Pancreas (tissue), 10 donors: ENCODE results near the gene GPC6. TPM values are rescaled to one million over a fixed set of nuclear protein-coding genes. Genes with fewer than 3 reads are reported as not detected.

Experiments used
- ATAC-seq, 4 donors: fragments of 200-7000 bp; cut with Tn5 transposase; one replicate each; pipeline versions ENCODE4 v1.8.0 to v1.9.1; 2020; ENCODE audit warnings: mild to moderate bottlenecking in 4 of 4, moderate library complexity in 4 of 4
- DNase-seq, 6 donors: peaks; one replicate each; pipeline ENCODE4 v3.0.0-alpha.2; 2020
- FAIRE-seq: peaks from 2 replicates; lab custom pipeline; 2012; peaks lifted over from hg19 to GRCh38; lab: Jason Lieb, UNC
- H3K27ac ChIP-seq, 4 donors: fragments of 200-600 bp; sonication (generic); 1 replicate in 3 of 4; 2 replicates in 1 of 4; pipeline versions ENCODE4 v1.5.0 to v1.8.0; 2020
- H3K27me3 ChIP-seq, 4 donors: fragments of 200-600 bp; one replicate each; pipeline ENCODE4 v1.8.0; 2021
- H3K36me3 ChIP-seq, 3 donors: fragments of 200-600 bp; sonication (generic) in 1 of 3; one replicate each; pipeline versions ENCODE4 v1.5.0 to v1.8.0; 2020 to 2021
- H3K4me1 ChIP-seq, 3 donors: fragments of 200-600 bp; one replicate each; pipeline ENCODE4 v1.8.0; 2021
- H3K4me3 ChIP-seq, 4 donors: fragments of 200-600 bp; sonication (generic) in 2 of 4; one replicate each; pipeline versions ENCODE4 v1.5.0 to v1.8.0; 2020 to 2021
- H3K9me3 ChIP-seq, 4 donors: fragments of 200-600 bp; one replicate each; pipeline ENCODE4 v1.8.0; 2021
- WGBS, 2 donors: extraction: QIAGEN DNeasy Blood & Tissue Kit; methylation state at CpG; one replicate each; pipeline ENCODE4 v1.1.7; 2013; 5-methylcytosine and 5-hydroxymethylcytosine counted together
- intact Hi-C, 3 donors: fragments of 100-400 bp; cut with DNase I; formaldehyde crosslinking; loops; one replicate each; pipeline versions ENCODE4 v1.11.1 to v1.14.2; 2022
- polyA plus RNA-seq, 2 donors: library from polyadenylated mRNA; stranded (reverse); fragments of 200-250 nt; gene quantifications; one replicate each; pipeline ENCODE4 v1.2.3, GENCODE V29; 2013
- total RNA-seq, 6 donors: library from RNA; stranded (reverse); fragmentation: NEBNext Ultra II Directional in 4 of 6; extraction: Animal tissue kit (Norgen Biotek cat#: 25700) in 4 of 6; gene quantifications; one replicate each; pipeline versions ENCODE4 v1.2.1 to v1.2.4, GENCODE V29; 2021 to 2023
- TF ChIP-seq, protein P1 (sequence below), 4 donors: fragments of 200-600 bp; sonication (generic) in 3 of 4; IDR thresholded peaks; one replicate each; pipeline versions ENCODE4 v1.5.0 to v1.8.0; 2021; ENCODE audit warnings: antibody characterized with exemption in 4 of 4
- donor health status: healthy with polysubstance abuse.
- donor health status: DM: no; HTN: no; CAD: no; lungs with moderate emphysema.
- donor health status: DM: no; HTN: no; CAD: no.
- donor health status: control.
- donor health status: control.
- donor health status: Bipolar disorder and iron deficiency.
- donor health status: DM: yes; HTN: yes; CAD: no.
- donor health status: DM: no; HTN: no; CAD: no.
- donor health status: DM: no; HTN: no; CAD: no.
- donor health status: DM: yes; HTN: yes; CAD: no.

Gene GPC6
- total and polyA plus RNA-seq, 8 donors, result 0.23 to 3.3 (median 1.2) TPM

DNA sequence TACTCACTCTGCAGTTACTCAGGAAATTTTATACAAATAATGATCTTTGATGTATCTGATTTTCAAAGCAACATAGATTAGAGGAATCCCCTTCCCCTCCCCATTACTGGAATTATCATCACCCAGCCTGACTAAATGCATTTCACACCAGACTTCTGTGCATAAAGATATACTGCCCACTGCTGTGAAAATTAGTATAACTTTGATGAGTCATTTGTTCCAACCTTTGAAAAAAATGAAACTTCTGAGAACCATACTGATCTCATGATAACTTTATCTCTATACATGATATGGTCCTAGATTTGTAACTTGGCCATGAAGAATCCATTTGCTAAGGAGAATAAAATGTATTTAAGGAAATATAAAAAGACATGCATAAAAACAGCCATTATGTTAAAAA lies 63.9 kb downstream of the GPC6 start:
- TF ChIP-seq, protein P1, sequence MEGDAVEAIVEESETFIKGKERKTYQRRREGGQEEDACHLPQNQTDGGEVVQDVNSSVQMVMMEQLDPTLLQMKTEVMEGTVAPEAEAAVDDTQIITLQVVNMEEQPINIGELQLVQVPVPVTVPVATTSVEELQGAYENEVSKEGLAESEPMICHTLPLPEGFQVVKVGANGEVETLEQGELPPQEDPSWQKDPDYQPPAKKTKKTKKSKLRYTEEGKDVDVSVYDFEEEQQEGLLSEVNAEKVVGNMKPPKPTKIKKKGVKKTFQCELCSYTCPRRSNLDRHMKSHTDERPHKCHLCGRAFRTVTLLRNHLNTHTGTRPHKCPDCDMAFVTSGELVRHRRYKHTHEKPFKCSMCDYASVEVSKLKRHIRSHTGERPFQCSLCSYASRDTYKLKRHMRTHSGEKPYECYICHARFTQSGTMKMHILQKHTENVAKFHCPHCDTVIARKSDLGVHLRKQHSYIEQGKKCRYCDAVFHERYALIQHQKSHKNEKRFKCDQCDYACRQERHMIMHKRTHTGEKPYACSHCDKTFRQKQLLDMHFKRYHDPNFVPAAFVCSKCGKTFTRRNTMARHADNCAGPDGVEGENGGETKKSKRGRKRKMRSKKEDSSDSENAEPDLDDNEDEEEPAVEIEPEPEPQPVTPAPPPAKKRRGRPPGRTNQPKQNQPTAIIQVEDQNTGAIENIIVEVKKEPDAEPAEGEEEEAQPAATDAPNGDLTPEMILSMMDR (IDR thresholded peaks at IDR 0.05), result no peak
- no peak overlapping the region for H3K4me3 ChIP-seq
- no peaks in the 10 kb centered on the region for H3K4me1 ChIP-seq
- intact Hi-C loops, result no loop called here
- ATAC-seq, result no peak
- H3K9me3 ChIP-seq, result no peaks in the 10 kb centered on the region
- H3K36me3 ChIP-seq, result no peaks in the 10 kb centered on the region
- no peak for FAIRE-seq
- DNase-seq, result no peak
- H3K27me3 ChIP-seq, result no peaks in the 10 kb centered on the region
- no peak overlapping the region for H3K27ac ChIP-seq

DNA sequence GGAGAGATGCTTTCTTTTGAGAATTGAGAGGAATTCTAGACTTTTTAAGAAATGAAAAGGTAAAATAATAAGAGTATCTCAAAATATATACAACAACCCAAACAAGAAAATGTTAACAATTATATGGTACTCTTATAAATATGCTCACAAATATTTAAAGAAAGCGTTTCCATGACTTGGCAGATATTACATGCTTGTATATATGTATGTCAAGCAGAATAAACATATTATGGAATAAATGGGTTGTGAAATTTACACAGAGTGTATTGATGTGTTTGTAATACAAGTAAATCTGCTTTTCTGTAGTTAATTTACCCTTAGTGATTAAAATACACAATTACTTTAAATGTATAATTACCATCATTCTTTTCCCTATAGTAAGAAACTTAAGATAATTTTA lies 65.8 kb downstream of the GPC6 start:
- no peaks in the 10 kb centered on the region for H3K36me3 ChIP-seq
- DNase-seq (no peak), FAIRE-seq (peak; percentile 20), ATAC-seq (no peak)
- no peaks in the 10 kb centered on the region for H3K27me3 ChIP-seq
- no peak overlapping the region for H3K4me3 ChIP-seq
- H3K4me1 ChIP-seq, result no peaks in the 10 kb centered on the region
- no peak overlapping the region for H3K27ac ChIP-seq
- intact Hi-C loops, result no loop called here
- no peaks in the 10 kb centered on the region for H3K9me3 ChIP-seq
- TF ChIP-seq, protein P1 (IDR thresholded peaks at IDR 0.05), result no peak
- 74 to 84% methylated on average over 1 of the region's 1 CpG for WGBS, 2 donors

DNA sequence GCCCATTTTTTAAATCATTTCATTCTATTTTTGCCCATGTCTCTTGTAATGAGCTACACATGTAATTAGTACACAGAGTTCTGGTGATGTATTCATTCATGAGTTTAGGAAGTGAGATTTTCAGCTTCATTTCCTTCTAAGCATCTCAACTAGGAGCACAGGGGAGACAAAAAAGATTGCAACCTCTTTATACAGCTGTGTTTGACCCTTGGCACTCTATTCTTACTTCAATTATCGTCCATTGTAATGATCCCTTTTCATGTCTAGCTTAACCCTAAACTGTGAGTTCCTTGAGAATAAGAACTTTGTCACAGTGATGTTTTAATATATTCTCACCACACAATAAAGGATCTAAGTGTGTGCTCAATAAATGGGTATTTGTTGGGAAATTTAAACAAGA lies 67.1 kb downstream of the GPC6 start:
- ATAC-seq (no peak), FAIRE-seq (no peak), DNase-seq (no peak)
- intact Hi-C loops, result no loop called here
- 59 to 86% methylated on average over 1 of the region's 1 CpG for WGBS, 2 donors
- TF ChIP-seq, protein P1 (IDR thresholded peaks at IDR 0.05), result no peak
- no peak overlapping the region for H3K27ac ChIP-seq
- no peaks in the 10 kb centered on the region for H3K27me3 ChIP-seq
- H3K4me3 ChIP-seq, result no peak overlapping the region
- H3K9me3 ChIP-seq, result no peaks in the 10 kb centered on the region
- no peaks in the 10 kb centered on the region for H3K4me1 ChIP-seq
- H3K36me3 ChIP-seq, result no peaks in the 10 kb centered on the region

DNA sequence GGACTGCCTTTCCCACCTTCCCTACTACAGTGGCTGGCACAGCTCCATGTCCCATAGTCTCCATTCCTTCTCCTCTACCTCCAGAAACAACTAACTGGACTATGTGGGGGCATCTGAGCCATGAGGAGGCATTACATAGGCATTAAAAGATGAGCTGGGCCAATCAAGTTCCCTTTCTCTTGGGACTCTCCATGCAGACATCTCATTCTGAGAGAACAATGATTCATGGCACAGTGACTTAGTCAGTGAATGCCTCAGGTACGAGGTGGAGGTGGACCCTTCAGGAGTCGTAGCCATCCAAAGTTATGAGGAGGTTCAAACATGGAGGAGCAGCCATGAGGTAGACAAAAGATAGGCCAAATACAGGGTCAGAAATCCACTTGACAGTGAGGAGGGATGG lies 70.0 kb downstream of the GPC6 start:
- TF ChIP-seq, protein P1 (IDR thresholded peaks at IDR 0.05), result no peak
- Histone ChIP-seq H3K36me3 (no peaks in the 10 kb centered on the region), H3K4me1 (no peaks in the 10 kb centered on the region), H3K27me3 (no peaks in the 10 kb centered on the region), H3K9me3 (no peaks in the 10 kb centered on the region), H3K27ac (no peak overlapping the region), H3K4me3 (no peak overlapping the region)
- DNase-seq (no peak), ATAC-seq (no peak), FAIRE-seq (no peak)
- intact Hi-C loops, result no loop called here
- 86 to 87% methylated on average over 2 of the region's 2 CpGs for WGBS, 2 donors

DNA sequence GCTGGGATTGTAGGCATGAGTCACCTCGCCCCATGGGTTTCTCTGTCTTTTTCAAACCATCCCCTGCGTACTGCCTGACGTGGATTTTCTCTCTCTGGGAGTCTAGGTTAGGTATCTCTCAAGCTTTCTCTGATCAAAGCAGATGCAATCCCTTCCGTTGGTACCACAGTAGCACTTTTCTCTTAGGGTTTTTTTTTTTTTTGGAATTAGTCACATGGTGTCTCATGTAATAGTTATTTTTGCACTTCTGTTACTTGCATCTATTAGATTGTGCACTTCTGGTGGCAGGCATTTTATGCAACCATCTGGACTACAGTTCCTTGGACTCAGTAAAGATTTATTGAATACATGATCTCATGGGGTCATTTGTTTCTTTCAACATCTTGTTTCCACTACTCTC lies 72.1 kb downstream of the GPC6 start:
- TF ChIP-seq, protein P1 (IDR thresholded peaks at IDR 0.05), result no peak
- no peaks in the 10 kb centered on the region for H3K27me3 ChIP-seq
- H3K4me3 ChIP-seq, result no peak overlapping the region
- ATAC-seq (no peak), FAIRE-seq (no peak), DNase-seq (no peak)
- no peak overlapping the region for H3K27ac ChIP-seq
- H3K36me3 ChIP-seq, result no peaks in the 10 kb centered on the region
- 89 to 93% methylated on average over 4 of the region's 4 CpGs for WGBS, 2 donors
- intact Hi-C loops, result no loop called here
- no peaks in the 10 kb centered on the region for H3K9me3 ChIP-seq
- H3K4me1 ChIP-seq, result no peaks in the 10 kb centered on the region
